Endodermal cell (in vitro differentiated cells): ENCODE data around the gene GJC1. TPM values are rescaled to one million over a fixed set of nuclear protein-coding genes. Genes with fewer than 3 reads are reported as not detected.

ENCODE experiments used
- DNase-seq: peaks from one replicate; pipeline ENCODE4 v3.0.0-alpha.2; 2017
- H3K27ac ChIP-seq: 2 replicates; pipeline ENCODE4 v1.5.1; 2013; ENCODE audit warnings: mild to moderate bottlenecking, low read depth, low read length, moderate library complexity
- H3K27me3 ChIP-seq: 2 replicates; pipeline ENCODE4 v1.6.1; 2013; ENCODE audit warnings: mild to moderate bottlenecking, low read length, moderate library complexity; ENCODE audit not compliant: insufficient read depth, control insufficient read depth, poor library complexity, severe bottlenecking
- H3K36me3 ChIP-seq: 2 replicates; pipeline ENCODE4 v1.7.0; 2013; ENCODE audit warnings: mild to moderate bottlenecking, low read length, moderate library complexity; ENCODE audit not compliant: control insufficient read depth, insufficient read depth
- H3K4me1 ChIP-seq: one replicate; pipeline ENCODE4 v1.7.0; 2013; ENCODE audit warnings: low read length; ENCODE audit not compliant: control insufficient read depth, insufficient read depth
- H3K4me3 ChIP-seq: 2 replicates; pipeline ENCODE4 v1.5.1; 2013; ENCODE audit warnings: mild to moderate bottlenecking, low read length, moderate library complexity
- H3K9ac ChIP-seq: 2 replicates; pipeline ENCODE4 v1.6.1; 2013; ENCODE audit warnings: mild to moderate bottlenecking, low read length, moderate library complexity; ENCODE audit not compliant: poor library complexity, severe bottlenecking; ENCODE audit errors: extremely low read depth
- H3K9me3 ChIP-seq: 2 replicates; pipeline ENCODE4 v1.6.1; 2013; ENCODE audit warnings: mild to moderate bottlenecking, low read length, moderate library complexity; ENCODE audit not compliant: control insufficient read depth
- H3K27ac Mint-ChIP-seq: 2 replicates; pipeline ENCODE4 v1.8.0; 2020; ENCODE audit warnings: mixed read lengths
- H3K27me3 Mint-ChIP-seq: 2 replicates; pipeline ENCODE4 v1.8.0; 2021; ENCODE audit warnings: mild to moderate bottlenecking, mixed read lengths; ENCODE audit not compliant: insufficient read depth
- H3K36me3 Mint-ChIP-seq: 2 replicates; pipeline ENCODE4 v1.8.0; 2020; ENCODE audit warnings: low read depth, mixed read lengths
- H3K4me1 Mint-ChIP-seq: 2 replicates; pipeline ENCODE4 v1.8.0; 2020; ENCODE audit warnings: mixed read lengths
- H3K4me3 Mint-ChIP-seq: 2 replicates; pipeline ENCODE4 v1.8.0; 2020; ENCODE audit warnings: mild to moderate bottlenecking, moderate library complexity, mixed read lengths
- H3K9me3 Mint-ChIP-seq: 2 replicates; pipeline ENCODE4 v1.8.0; 2020; ENCODE audit warnings: mild to moderate bottlenecking, mixed read lengths
- WGBS, 2 experiments: methylation state at CpG; one replicate each; pipeline versions ENCODE4 v1.1.5 to v1.1.7; 2013; ENCODE audit warnings: missing lambda C conversion rate in 2 of 2, mixed read lengths in 1 of 2; ENCODE audit not compliant: insufficient coverage in 1 of 2, insufficient read length in 1 of 2; 5-methylcytosine and 5-hydroxymethylcytosine counted together
- total RNA-seq, 2 donors: library from RNA; stranded (reverse); fragmentation: NEBNext Ultra II Directional in 1 of 2; extraction: Animal tissue kit (Norgen Biotek cat#: 25700) in 1 of 2; gene quantifications; 2 replicates in 1 of 2; 3 replicates in 1 of 2; pipeline ENCODE4 v1.2.1, GENCODE V29; 2021
- TF ChIP-seq, protein P1 (sequence below): fragments of 200-600 bp; sonication (generic); conservative IDR thresholded peaks from 2 replicates; pipeline ENCODE4 v1.5.0; 2021; ENCODE audit warnings: antibody characterized with exemption, mild to moderate bottlenecking

The GJC1 gene
- total RNA-seq, 2 donors from 2014 or later, result 81.9 to 108 TPM

DNA sequence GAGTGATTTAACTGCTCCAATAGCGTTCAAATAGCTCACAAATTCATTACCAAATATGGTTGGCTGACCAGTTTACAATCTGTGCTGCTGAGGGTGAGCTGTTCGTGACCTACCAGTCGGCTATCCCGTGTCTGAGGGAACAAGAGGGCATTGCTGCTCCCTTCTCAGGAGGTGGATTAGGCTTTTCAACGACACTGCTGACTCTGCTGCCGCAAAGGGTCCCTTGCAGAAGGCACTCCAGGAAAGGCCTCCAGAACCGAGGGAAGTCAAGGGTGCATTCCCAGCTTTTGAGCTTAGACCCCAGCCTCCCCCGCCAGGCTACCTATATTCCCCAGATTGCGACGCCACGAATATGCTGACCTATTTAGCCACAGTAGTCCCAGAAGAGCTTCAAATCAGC lies 32.3 kb downstream of the GJC1 start:
- H3K9me3 ChIP-seq, result no peaks in the 10 kb centered on the region
- Mint-ChIP-seq H3K9me3 (no peaks in the 10 kb centered on the region), H3K36me3 (peaks cover 38% of the 10 kb centered on the region), H3K4me1 (peaks cover 7% of the 10 kb centered on the region), H3K4me3 (no peak overlapping the region), H3K27ac (peak overlapping the region; percentile 27), H3K27me3 (no peaks in the 10 kb centered on the region)
- peaks cover 52% of the 10 kb centered on the region for H3K36me3 ChIP-seq
- WGBS, 2 experiments, result 89 to 93% methylated on average over 9 to 11 of the region's 11 CpGs
- no peak overlapping the region for H3K9ac ChIP-seq
- no peak overlapping the region for H3K4me3 ChIP-seq
- peak; percentile 55 for DNase-seq
- no peaks in the 10 kb centered on the region for H3K4me1 ChIP-seq
- H3K27ac ChIP-seq, result peak overlapping the region; percentile 53
- H3K27me3 ChIP-seq, result no peaks in the 10 kb centered on the region
- TF ChIP-seq, protein P1, sequence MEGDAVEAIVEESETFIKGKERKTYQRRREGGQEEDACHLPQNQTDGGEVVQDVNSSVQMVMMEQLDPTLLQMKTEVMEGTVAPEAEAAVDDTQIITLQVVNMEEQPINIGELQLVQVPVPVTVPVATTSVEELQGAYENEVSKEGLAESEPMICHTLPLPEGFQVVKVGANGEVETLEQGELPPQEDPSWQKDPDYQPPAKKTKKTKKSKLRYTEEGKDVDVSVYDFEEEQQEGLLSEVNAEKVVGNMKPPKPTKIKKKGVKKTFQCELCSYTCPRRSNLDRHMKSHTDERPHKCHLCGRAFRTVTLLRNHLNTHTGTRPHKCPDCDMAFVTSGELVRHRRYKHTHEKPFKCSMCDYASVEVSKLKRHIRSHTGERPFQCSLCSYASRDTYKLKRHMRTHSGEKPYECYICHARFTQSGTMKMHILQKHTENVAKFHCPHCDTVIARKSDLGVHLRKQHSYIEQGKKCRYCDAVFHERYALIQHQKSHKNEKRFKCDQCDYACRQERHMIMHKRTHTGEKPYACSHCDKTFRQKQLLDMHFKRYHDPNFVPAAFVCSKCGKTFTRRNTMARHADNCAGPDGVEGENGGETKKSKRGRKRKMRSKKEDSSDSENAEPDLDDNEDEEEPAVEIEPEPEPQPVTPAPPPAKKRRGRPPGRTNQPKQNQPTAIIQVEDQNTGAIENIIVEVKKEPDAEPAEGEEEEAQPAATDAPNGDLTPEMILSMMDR, result no peak

DNA sequence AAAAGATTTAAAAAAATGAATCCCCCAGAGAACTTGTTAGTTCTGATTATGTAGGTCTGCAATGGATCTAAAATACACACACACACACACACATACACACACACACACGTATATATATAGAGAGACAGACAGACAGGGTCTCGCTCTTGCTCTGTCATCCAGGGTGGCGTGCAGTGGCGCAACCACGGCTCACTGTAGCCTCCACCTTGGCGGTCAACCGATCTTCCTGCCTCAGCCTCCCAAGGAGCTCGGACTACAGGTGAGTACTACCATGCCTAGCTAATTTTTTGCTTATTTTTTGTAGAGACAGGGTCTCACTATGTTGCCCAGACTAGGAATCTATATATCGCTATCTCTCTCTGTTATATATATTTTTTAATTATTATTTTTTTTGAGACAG lies 33.4 kb downstream of the GJC1 start:
- Mint-ChIP-seq H3K4me1 (peaks cover 7% of the 10 kb centered on the region), H3K36me3 (peaks cover 30% of the 10 kb centered on the region), H3K4me3 (no peak overlapping the region), H3K27ac (no peak overlapping the region), H3K9me3 (no peaks in the 10 kb centered on the region), H3K27me3 (no peaks in the 10 kb centered on the region)
- Histone ChIP-seq H3K27me3 (no peaks in the 10 kb centered on the region), H3K9ac (no peak overlapping the region), H3K27ac (no peak overlapping the region), H3K4me3 (no peak overlapping the region), H3K4me1 (no peaks in the 10 kb centered on the region), H3K36me3 (peaks cover 41% of the 10 kb centered on the region), H3K9me3 (no peaks in the 10 kb centered on the region)
- TF ChIP-seq, protein P1, result no peak
- no peak for DNase-seq
- 95% methylated on average over 8 of the region's 9 CpGs for WGBS, 2 experiments

DNA sequence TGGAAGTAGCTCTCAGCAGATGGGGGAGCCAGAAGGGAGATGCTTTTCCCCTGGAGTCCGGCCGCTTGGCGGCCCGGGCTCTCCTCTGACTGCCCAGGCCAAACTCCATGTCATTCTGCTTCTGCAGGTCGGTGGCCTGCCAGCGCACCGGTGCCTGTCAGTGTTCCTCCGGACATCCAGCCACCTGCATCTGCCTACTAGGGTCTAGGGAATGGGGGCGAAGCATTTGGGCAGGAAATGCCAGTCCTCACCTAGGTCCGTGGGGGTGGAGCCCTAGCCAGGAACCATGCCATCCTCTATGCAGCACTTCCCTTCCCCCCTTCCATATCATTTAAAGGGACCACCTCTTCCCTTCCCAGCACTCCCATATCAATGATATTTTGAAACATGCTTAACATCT lies 34.2 kb downstream of the GJC1 start:
- Histone ChIP-seq H3K9me3 (no peaks in the 10 kb centered on the region), H3K4me3 (no peak overlapping the region), H3K36me3 (peaks cover 33% of the 10 kb centered on the region), H3K27me3 (no peaks in the 10 kb centered on the region), H3K9ac (no peak overlapping the region), H3K27ac (peak overlapping the region; percentile 58), H3K4me1 (no peaks in the 10 kb centered on the region)
- H3K4me1 Mint-ChIP-seq, result peaks cover 7% of the 10 kb centered on the region
- WGBS, 2 experiments, result 84 to 89% methylated on average over 10 of the region's 10 CpGs
- TF ChIP-seq, protein P1, result no peak
- peak; percentile 65 for DNase-seq
- no peaks in the 10 kb centered on the region for H3K9me3 Mint-ChIP-seq
- no peaks in the 10 kb centered on the region for H3K27me3 Mint-ChIP-seq
- peaks cover 22% of the 10 kb centered on the region for H3K36me3 Mint-ChIP-seq
- no peak overlapping the region for H3K4me3 Mint-ChIP-seq
- H3K27ac Mint-ChIP-seq, result peak overlapping the region; percentile 2
